HepG2 (cell line): Measurements from ENCODE around the gene ATP9A. TPM values are rescaled to one million over a fixed set of nuclear protein-coding genes. Genes with fewer than 3 reads are reported as not detected.

Experiments used
- ATAC-seq: fragments of 200-7000 bp; cut with Tn5 transposase; 3 replicates; pipeline ENCODE4 v1.9.1; 2020; ENCODE audit warnings: mild to moderate bottlenecking, moderate library complexity
- BruUV-seq: library from RNA; stranded (reverse); fragments of 400-500 nt; replicated peaks from 2 replicates; lab custom pipeline; 2021; lab: Mats Ljungman, UMichigan
- CTCF ChIA-PET: fragments of 300-600 bp; formaldehyde crosslinking; extraction: SDS; loops from one replicate; lab custom pipeline; 2021; ENCODE audit warnings: low total read pairs, inconsistent platforms, low intra/inter-chr PET ratio; lab: Yijun Ruan, JAX
- POLR2A ChIA-PET: fragments of 350-600 bp; sonication (Branson Sonifier 250); formaldehyde crosslinking; loops from one replicate; lab custom pipeline; 2020; ENCODE audit warnings: antibody characterized with exemption, inconsistent platforms; lab: Yijun Ruan, JAX
- DNase-seq: peaks from one replicate; pipeline ENCODE4 v3.0.0-alpha.2; 2015; ENCODE audit warnings: low spot score
- FAIRE-seq: peaks from 3 replicates; lab custom pipeline; 2011; peaks lifted over from hg19 to GRCh38; lab: Jason Lieb, UNC
- H2AFZ ChIP-seq: one replicate; pipeline ENCODE4 v1.6.1; 2011; ENCODE audit warnings: low read length, inconsistent platforms
- H3K27ac ChIP-seq: fragments of 300-600 bp; 3 replicates; pipeline ENCODE4 v1.8.0; 2011; ENCODE audit warnings: mixed run types, mild to moderate bottlenecking, mixed read lengths, low read length, inconsistent platforms; ENCODE audit not compliant: insufficient read depth; ENCODE audit errors: extremely low read length
- H3K27me3 ChIP-seq, 2 experiments: fragments of 200-600 bp in 1 of 2; 2 replicates in 1 of 2; 3 replicates in 1 of 2; pipeline versions ENCODE4 v1.6.0 to v1.8.0; 2011; ENCODE audit warnings: low read length in 2 of 2, mild to moderate bottlenecking in 2 of 2, moderate library complexity in 2 of 2, inconsistent platforms in 1 of 2; ENCODE audit not compliant: insufficient read depth in 2 of 2, control insufficient read depth in 1 of 2
- H3K36me3 ChIP-seq, 2 experiments: fragments of 200-600 bp in 1 of 2; replicated peaks in 1 of 2; 2 replicates in 1 of 2; 3 replicates in 1 of 2; pipeline versions ENCODE4 v1.5.1 to v1.8.0; 2011; ENCODE audit warnings: low read length in 2 of 2, inconsistent platforms in 1 of 2; ENCODE audit not compliant: insufficient read depth in 2 of 2, control insufficient read depth in 1 of 2
- H3K4me1 ChIP-seq: 2 replicates; pipeline ENCODE4 v1.5.1; 2012; ENCODE audit warnings: low read length, inconsistent platforms; ENCODE audit not compliant: insufficient read depth
- H3K4me2 ChIP-seq: 2 replicates; pipeline ENCODE4 v1.6.0; 2011; ENCODE audit warnings: low read depth, low read length, inconsistent platforms
- H3K4me3 ChIP-seq, 3 experiments: fragments of 200-600 bp in 1 of 3; sonication (generic), shearing (Covaris generic) in 1 of 3; replicated peaks in 1 of 3; 2 replicates each; pipeline ENCODE4 v1.5.1; 2011 to 2016; ENCODE audit warnings: low read length in 3 of 3, inconsistent platforms in 2 of 3, low read depth in 2 of 3, mild to moderate bottlenecking in 2 of 3, control low read depth in 1 of 3, mixed read lengths in 1 of 3; ENCODE audit not compliant: insufficient read depth in 1 of 3
- H3K79me2 ChIP-seq: one replicate; pipeline ENCODE4 v1.6.1; 2011; ENCODE audit warnings: low read length, inconsistent platforms; ENCODE audit not compliant: insufficient read depth
- H3K9ac ChIP-seq: 2 replicates; pipeline ENCODE4 v1.6.0; 2011; ENCODE audit warnings: mild to moderate bottlenecking, low read depth, low read length, inconsistent platforms; ENCODE audit not compliant: insufficient read depth
- H3K9me3 ChIP-seq: 2 replicates; pipeline ENCODE4 v1.5.1; 2012; ENCODE audit warnings: mild to moderate bottlenecking, low read length
- H4K20me1 ChIP-seq: 2 replicates; pipeline ENCODE4 v1.6.0; 2011; ENCODE audit warnings: inconsistent platforms, mild to moderate bottlenecking, low read length, moderate library complexity; ENCODE audit not compliant: insufficient read depth
- ATF5 ChIP-seq: sonication (generic); formaldehyde crosslinking; IDR thresholded peaks from 2 replicates; pipeline ENCODE4 v1.4.0; 2020; ENCODE audit warnings: mild to moderate bottlenecking, low read depth, missing genetic modification reagents
- CHD2 ChIP-seq: IDR thresholded peaks from 2 replicates; pipeline ENCODE4 v1.6.1; 2011; ENCODE audit warnings: low read depth, low read length, improper control_type of control experiment
- GABPA ChIP-seq, 2 experiments: IDR thresholded peaks; 2 replicates each; pipeline ENCODE4 v1.6.1; 2011 to 2016; ENCODE audit warnings: low read depth in 2 of 2, low read length in 1 of 2, missing biosample characterization in 1 of 2, missing genetic modification characterization in 1 of 2
- HHEX ChIP-seq: IDR thresholded peaks from 2 replicates; pipeline ENCODE4 v1.6.1; 2016; ENCODE audit warnings: control low read depth
- IRF1 ChIP-seq: sonication (generic); formaldehyde crosslinking; IDR thresholded peaks from 2 replicates; pipeline ENCODE4 v1.4.0; 2020; ENCODE audit warnings: low read depth, mild to moderate bottlenecking, missing genetic modification reagents
- MTERF4 ChIP-seq: sonication (generic); formaldehyde crosslinking; IDR thresholded peaks from 2 replicates; pipeline ENCODE4 v1.8.0; 2023; ENCODE audit warnings: mild to moderate bottlenecking, missing genetic modification reagents
- REXO4 ChIP-seq: sonication (generic); formaldehyde crosslinking; IDR thresholded peaks from 2 replicates; pipeline ENCODE4 v1.8.0; 2022; ENCODE audit warnings: missing genetic modification reagents, mild to moderate bottlenecking, borderline replicate concordance
- SMC3 ChIP-seq: IDR thresholded peaks from 2 replicates; pipeline ENCODE4 v1.6.1; 2011; ENCODE audit warnings: low read length, improper control_type of control experiment
- SP140L ChIP-seq: sonication (generic); formaldehyde crosslinking; IDR thresholded peaks from 2 replicates; pipeline ENCODE4 v1.4.0; 2020; ENCODE audit warnings: missing genetic modification reagents, borderline replicate concordance
- ZNF10 ChIP-seq: sonication (generic); formaldehyde crosslinking; IDR thresholded peaks from 2 replicates; pipeline ENCODE4 v1.4.0; 2020; ENCODE audit warnings: mild to moderate bottlenecking, low read depth, missing genetic modification reagents, borderline replicate concordance
- ZNF430 ChIP-seq: sonication (generic); formaldehyde crosslinking; IDR thresholded peaks from 2 replicates; pipeline ENCODE4 v1.9.0; 2021; ENCODE audit warnings: mild to moderate bottlenecking, missing genetic modification reagents
- ZNF562 ChIP-seq: sonication (generic); formaldehyde crosslinking; IDR thresholded peaks from 2 replicates; pipeline ENCODE4 v1.8.0; 2022; ENCODE audit warnings: missing genetic modification reagents, borderline replicate concordance
- ZNF569 ChIP-seq: sonication (generic); formaldehyde crosslinking; IDR thresholded peaks from 2 replicates; pipeline ENCODE4 v1.5.0; 2020; ENCODE audit warnings: mild to moderate bottlenecking, missing genetic modification reagents, moderate library complexity, borderline replicate concordance
- WGBS: methylation state at CpG from one replicate; pipeline ENCODE4 v1.1.6; 2017; ENCODE audit warnings: low lambda C conversion rate; 5-methylcytosine and 5-hydroxymethylcytosine counted together
- in situ Hi-C: cut with HindIII; loops from 2 replicates; pipeline ENCODE4 v1.10.0; 2017; ENCODE audit warnings: low pct_unique_long_range_greater_than_20kb; ENCODE audit not compliant: extremely low pct_ligation_motif_present
- intact Hi-C: fragments of 100-400 bp; cut with micrococcal nuclease; formaldehyde crosslinking; loops from one replicate; pipeline ENCODE4 v1.10.0; 2022; ENCODE audit not compliant: unreplicated experiment
- polyA plus RNA-seq, 8 experiments: library from polyadenylated mRNA; depleted of rRNA in 3 of 8; stranded (reverse) in 7 of 8; unstranded in 1 of 8; fragments of >200 nt; fragmentation: Illumina TruSeq in 4 of 8; extraction: Trizol in 4 of 8; gene quantifications; 2 replicates each; pipeline versions ENCODE4 v1.2.1 to v1.2.3, GENCODE V29; 2011 to 2016; ENCODE audit warnings: low read depth in 4 of 8, missing spikeins in 1 of 8, mixed read lengths in 1 of 8; ENCODE audit not compliant: insufficient read depth in 1 of 8
- total RNA-seq, 5 experiments: library from RNA; depleted of rRNA; stranded (reverse); fragments of >200 nt; fragmentation: Illumina TruSeq; extraction: Trizol; gene quantifications; 2 replicates each; pipeline ENCODE4 v1.2.3, GENCODE V29; 2016; ENCODE audit warnings: low read depth in 1 of 5
- TF ChIP-seq, protein P1 (sequence below): sonication (generic); formaldehyde crosslinking; IDR thresholded peaks from 2 replicates; pipeline ENCODE4 v1.9.0; 2021; ENCODE audit warnings: mild to moderate bottlenecking, missing genetic modification reagents

The ATP9A gene
- total and polyA plus RNA-seq, 2 of the 13 experiments (the other 11 are each of a cell fraction or from before 2014, with no cell fraction given), result 11.8 to 18.5 TPM

GRCh38 chr20:51678026-51678697, 90.0 kb downstream of the ATP9A start:
- Histone ChIP-seq H3K27me3 (no peaks in the 10 kb centered on the region), H2AFZ (no peak overlapping the region), H3K27ac (no peak overlapping the region), H3K4me3 (no peak overlapping the region), H3K9me3 (no peaks in the 10 kb centered on the region), H3K36me3 (peaks cover 3 to 13% of the 10 kb centered on the region in 2 experiments; a peak in 3 of 5 replicates), H3K4me2 (no peak overlapping the region), H3K79me2 (no peaks in the 10 kb centered on the region), H3K4me1 (peaks cover 9% of the 10 kb centered on the region), H3K9ac (no peak overlapping the region), H4K20me1 (no peaks in the 10 kb centered on the region)
- FAIRE-seq, result no peak
- 0 out of 3 replicates have a peak, but pooled peaks have one; percentile 15 for ATAC-seq
- CTCF ChIA-PET, result no interaction called here
- intact Hi-C loops, result no loop called here
- no TSS peak for BruUV-seq
- no peak for DNase-seq
- in situ Hi-C loops, result no loop called here
- 92% methylated on average over 11 of the region's 16 CpGs for WGBS
- POLR2A ChIA-PET, result no interaction called here
- no peak for TF ChIP-seq ZNF569
- no peak for TF ChIP-seq ZNF562 (CRISPR knock-in tag)
- TF ChIP-seq GABPA (IDR thresholded peaks at IDR 0.05; ENCODE audit: low read depth, low read length), result no peak
- TF ChIP-seq GABPA (CRISPR knock-in tag; IDR thresholded peaks at IDR 0.05; ENCODE audit: low read depth), result no peak
- no peak for TF ChIP-seq MTERF4
- no peak for TF ChIP-seq SP140L (CRISPR knock-in tag)
- TF ChIP-seq IRF1, result no peak
- TF ChIP-seq HHEX (CRISPR knock-in tag), result no peak
- TF ChIP-seq ZNF10 (CRISPR knock-in tag), result no peak
- TF ChIP-seq, protein P1, sequence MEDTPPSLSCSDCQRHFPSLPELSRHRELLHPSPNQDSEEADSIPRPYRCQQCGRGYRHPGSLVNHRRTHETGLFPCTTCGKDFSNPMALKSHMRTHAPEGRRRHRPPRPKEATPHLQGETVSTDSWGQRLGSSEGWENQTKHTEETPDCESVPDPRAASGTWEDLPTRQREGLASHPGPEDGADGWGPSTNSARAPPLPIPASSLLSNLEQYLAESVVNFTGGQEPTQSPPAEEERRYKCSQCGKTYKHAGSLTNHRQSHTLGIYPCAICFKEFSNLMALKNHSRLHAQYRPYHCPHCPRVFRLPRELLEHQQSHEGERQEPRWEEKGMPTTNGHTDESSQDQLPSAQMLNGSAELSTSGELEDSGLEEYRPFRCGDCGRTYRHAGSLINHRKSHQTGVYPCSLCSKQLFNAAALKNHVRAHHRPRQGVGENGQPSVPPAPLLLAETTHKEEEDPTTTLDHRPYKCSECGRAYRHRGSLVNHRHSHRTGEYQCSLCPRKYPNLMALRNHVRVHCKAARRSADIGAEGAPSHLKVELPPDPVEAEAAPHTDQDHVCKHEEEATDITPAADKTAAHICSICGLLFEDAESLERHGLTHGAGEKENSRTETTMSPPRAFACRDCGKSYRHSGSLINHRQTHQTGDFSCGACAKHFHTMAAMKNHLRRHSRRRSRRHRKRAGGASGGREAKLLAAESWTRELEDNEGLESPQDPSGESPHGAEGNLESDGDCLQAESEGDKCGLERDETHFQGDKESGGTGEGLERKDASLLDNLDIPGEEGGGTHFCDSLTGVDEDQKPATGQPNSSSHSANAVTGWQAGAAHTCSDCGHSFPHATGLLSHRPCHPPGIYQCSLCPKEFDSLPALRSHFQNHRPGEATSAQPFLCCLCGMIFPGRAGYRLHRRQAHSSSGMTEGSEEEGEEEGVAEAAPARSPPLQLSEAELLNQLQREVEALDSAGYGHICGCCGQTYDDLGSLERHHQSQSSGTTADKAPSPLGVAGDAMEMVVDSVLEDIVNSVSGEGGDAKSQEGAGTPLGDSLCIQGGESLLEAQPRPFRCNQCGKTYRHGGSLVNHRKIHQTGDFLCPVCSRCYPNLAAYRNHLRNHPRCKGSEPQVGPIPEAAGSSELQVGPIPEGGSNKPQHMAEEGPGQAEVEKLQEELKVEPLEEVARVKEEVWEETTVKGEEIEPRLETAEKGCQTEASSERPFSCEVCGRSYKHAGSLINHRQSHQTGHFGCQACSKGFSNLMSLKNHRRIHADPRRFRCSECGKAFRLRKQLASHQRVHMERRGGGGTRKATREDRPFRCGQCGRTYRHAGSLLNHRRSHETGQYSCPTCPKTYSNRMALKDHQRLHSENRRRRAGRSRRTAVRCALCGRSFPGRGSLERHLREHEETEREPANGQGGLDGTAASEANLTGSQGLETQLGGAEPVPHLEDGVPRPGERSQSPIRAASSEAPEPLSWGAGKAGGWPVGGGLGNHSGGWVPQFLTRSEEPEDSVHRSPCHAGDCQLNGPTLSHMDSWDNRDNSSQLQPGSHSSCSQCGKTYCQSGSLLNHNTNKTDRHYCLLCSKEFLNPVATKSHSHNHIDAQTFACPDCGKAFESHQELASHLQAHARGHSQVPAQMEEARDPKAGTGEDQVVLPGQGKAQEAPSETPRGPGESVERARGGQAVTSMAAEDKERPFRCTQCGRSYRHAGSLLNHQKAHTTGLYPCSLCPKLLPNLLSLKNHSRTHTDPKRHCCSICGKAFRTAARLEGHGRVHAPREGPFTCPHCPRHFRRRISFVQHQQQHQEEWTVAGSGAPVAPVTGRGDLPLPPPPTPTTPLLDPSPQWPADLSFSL (CRISPR knock-in tag), result no peak
- no peak for TF ChIP-seq CHD2
- TF ChIP-seq SMC3, result no peak
- TF ChIP-seq ATF5 (CRISPR knock-in tag), result no peak
- no peak for TF ChIP-seq ZNF430 (CRISPR knock-in tag)
- TF ChIP-seq REXO4 (CRISPR knock-in tag), result no peak
